Endothelial cell of umbilical vein (primary cell): ENCODE results near the gene SAMD10.

Source experiments
- EZH2 ChIP-seq: IDR thresholded peaks from 2 replicates; pipeline ENCODE4 v1.6.1; 2012; ENCODE audit warnings: borderline replicate concordance, low read depth, mild to moderate bottlenecking, moderate library complexity, low read length, inconsistent platforms; ENCODE audit not compliant: severe bottlenecking
- FOS ChIP-seq: IDR thresholded peaks from 2 replicates; pipeline ENCODE4 v1.6.1; 2011; ENCODE audit warnings: mild to moderate bottlenecking, low read length, moderate library complexity, borderline replicate concordance; ENCODE audit not compliant: insufficient read depth
- JUN ChIP-seq: IDR thresholded peaks from 2 replicates; pipeline ENCODE4 v1.6.1; 2011; ENCODE audit warnings: borderline replicate concordance, low read depth; ENCODE audit not compliant: insufficient read length, insufficient read depth
- MYC ChIP-seq: IDR thresholded peaks from one replicate; pipeline ENCODE4 v1.6.1; 2011; ENCODE audit warnings: mild to moderate bottlenecking, low read depth, low read length
- POLR2A ChIP-seq: IDR thresholded peaks from 2 replicates; pipeline ENCODE4 v1.6.1; 2012; ENCODE audit warnings: low read depth, mild to moderate bottlenecking, control low read depth, low read length
- POLR2AphosphoS5 ChIP-seq: IDR thresholded peaks from 2 replicates; pipeline ENCODE4 v1.6.1; 2012; ENCODE audit warnings: low read depth, mild to moderate bottlenecking, control low read depth, low read length, moderate library complexity; ENCODE audit not compliant: insufficient read depth
- TF ChIP-seq, protein P1 (sequence below), 2 donors: IDR thresholded peaks; 1 replicate in 1 of 2; 2 replicates in 1 of 2; pipeline ENCODE4 v1.5.1; 2011; ENCODE audit warnings: low read length in 2 of 2, mild to moderate bottlenecking in 2 of 2, moderate library complexity in 2 of 2, control low read depth in 1 of 2, inconsistent platforms in 1 of 2, low read depth in 1 of 2; ENCODE audit not compliant: insufficient read depth in 1 of 2; ENCODE audit errors: extremely low read depth in 1 of 2
- TF ChIP-seq, protein P2 (sequence below): IDR thresholded peaks from 2 replicates; pipeline ENCODE4 v1.6.1; 2011; ENCODE audit not compliant: insufficient read depth, insufficient read length

DNA sequence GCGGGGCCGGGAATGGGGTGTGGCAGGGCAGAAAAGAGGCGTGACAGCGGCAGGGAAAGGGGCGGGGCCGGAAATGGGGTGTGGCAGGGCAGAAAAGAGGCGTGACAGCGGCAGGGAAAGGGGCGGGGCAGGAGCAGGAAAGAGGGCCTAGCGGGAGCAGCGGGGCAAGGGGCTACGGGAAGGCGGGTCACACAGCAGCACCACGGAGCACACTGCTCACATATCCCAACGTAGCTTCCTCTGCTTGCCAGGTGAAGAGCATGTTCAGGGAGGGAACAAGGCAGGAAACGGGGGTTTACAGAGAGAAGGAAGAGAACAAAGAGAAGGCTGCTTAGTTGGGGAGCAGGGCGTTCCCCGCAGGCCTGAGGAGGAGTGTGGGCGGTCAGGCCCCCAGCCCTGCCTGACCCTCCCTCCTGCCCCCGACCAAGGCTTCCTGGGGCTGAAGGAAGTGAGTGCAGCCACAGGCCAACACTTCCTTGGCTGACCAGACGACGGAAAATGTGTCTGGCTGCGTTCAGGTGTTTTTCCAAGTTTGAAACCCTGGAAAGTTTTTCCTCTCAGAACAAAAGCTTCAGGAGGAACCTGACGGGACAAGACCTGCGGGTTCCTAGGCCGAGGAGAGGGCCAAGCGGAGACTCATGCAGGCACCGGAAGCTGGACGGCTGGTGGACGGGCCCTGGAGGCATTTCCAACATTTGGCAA lies 37.0 kb downstream of the SAMD10 start:
- no peak for TF ChIP-seq POLR2A
- TF ChIP-seq, protein P1, sequence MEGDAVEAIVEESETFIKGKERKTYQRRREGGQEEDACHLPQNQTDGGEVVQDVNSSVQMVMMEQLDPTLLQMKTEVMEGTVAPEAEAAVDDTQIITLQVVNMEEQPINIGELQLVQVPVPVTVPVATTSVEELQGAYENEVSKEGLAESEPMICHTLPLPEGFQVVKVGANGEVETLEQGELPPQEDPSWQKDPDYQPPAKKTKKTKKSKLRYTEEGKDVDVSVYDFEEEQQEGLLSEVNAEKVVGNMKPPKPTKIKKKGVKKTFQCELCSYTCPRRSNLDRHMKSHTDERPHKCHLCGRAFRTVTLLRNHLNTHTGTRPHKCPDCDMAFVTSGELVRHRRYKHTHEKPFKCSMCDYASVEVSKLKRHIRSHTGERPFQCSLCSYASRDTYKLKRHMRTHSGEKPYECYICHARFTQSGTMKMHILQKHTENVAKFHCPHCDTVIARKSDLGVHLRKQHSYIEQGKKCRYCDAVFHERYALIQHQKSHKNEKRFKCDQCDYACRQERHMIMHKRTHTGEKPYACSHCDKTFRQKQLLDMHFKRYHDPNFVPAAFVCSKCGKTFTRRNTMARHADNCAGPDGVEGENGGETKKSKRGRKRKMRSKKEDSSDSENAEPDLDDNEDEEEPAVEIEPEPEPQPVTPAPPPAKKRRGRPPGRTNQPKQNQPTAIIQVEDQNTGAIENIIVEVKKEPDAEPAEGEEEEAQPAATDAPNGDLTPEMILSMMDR (IDR thresholded peaks at IDR 0.05; ENCODE audit: extremely low read depth in 1 of 2, insufficient read depth in 1 of 2, low read depth in 1 of 2, low read length in 2 of 2), result no peak
- no peak for TF ChIP-seq EZH2
- TF ChIP-seq POLR2AphosphoS5, result no peak
- TF ChIP-seq, protein P2, sequence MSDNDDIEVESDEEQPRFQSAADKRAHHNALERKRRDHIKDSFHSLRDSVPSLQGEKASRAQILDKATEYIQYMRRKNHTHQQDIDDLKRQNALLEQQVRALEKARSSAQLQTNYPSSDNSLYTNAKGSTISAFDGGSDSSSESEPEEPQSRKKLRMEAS, result no peak
- no peak for TF ChIP-seq MYC
- TF ChIP-seq FOS, result no peak
- no peak for TF ChIP-seq JUN
